ENCODE measurements around the gene COPS7A.

Gene COPS7A

DNA sequence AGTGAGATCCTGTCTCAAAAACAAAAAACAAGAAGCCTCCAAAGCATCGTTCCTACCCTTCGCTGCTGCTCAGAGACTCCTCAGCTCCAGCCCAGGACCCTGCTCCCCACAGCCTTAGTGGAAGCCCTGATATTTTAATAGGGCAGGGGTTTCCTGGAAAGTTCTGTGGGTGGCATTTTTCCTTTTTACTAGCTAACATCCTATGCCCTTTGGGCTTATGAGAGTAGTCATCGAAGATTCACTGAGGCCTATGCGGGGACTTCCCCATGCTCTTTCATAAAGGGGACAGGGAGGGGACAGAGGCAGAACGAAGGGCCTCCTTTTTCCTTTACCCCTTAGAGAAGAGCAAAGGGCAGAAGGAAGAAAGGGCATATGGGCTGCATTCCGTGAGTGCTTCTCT is 56.7 kb downstream of the COPS7A start:
- TF ChIP-seq, protein P1, sequence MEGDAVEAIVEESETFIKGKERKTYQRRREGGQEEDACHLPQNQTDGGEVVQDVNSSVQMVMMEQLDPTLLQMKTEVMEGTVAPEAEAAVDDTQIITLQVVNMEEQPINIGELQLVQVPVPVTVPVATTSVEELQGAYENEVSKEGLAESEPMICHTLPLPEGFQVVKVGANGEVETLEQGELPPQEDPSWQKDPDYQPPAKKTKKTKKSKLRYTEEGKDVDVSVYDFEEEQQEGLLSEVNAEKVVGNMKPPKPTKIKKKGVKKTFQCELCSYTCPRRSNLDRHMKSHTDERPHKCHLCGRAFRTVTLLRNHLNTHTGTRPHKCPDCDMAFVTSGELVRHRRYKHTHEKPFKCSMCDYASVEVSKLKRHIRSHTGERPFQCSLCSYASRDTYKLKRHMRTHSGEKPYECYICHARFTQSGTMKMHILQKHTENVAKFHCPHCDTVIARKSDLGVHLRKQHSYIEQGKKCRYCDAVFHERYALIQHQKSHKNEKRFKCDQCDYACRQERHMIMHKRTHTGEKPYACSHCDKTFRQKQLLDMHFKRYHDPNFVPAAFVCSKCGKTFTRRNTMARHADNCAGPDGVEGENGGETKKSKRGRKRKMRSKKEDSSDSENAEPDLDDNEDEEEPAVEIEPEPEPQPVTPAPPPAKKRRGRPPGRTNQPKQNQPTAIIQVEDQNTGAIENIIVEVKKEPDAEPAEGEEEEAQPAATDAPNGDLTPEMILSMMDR (conservative IDR thresholded peaks at IDR 0.05; ENCODE audit: low read depth): no peak
- H3K27ac ChIP-seq: no peak overlapping the region
- no peak for DNase-seq (ENCODE audit: low spot score)
- ChIA-PET CTCF (interaction anchor here (0.6 kb wide), 2 partner anchors 28 to 163 kb away, joined by 3 to 4 read pairs; partner anchors contain the start of gene MLF2), POLR2A (ENCODE audit: low non-redundant PET) (interaction anchor here (0.7 kb wide), 1 partner anchor 113 kb away, joined by 4 read pairs; no protein-coding TSS in a partner anchor)
